CD4-positive, CD25-positive, alpha-beta regulatory T cell (primary cell): ENCODE data around the gene SLC9A4. TPM values are rescaled to one million over a fixed set of nuclear protein-coding genes. Genes with fewer than 3 reads are reported as not detected.

Experiments
- ATAC-seq, 2 donors: fragments of 150-1000 bp; cut with Tn5 transposase; one replicate each; pipeline ENCODE4 v1.10.0; 2021; ENCODE audit warnings: low read depth in 2 of 2, moderate number of reproducible peaks in 2 of 2, moderate library complexity in 1 of 2
- DNase-seq, 3 donors: peaks; one replicate each; pipeline versions ENCODE4 v3.0.0 to v3.0.0-alpha.2; 2012 to 2022; ENCODE audit warnings: mixed read lengths in 1 of 3
- H3K27ac ChIP-seq: one replicate; pipeline ENCODE4 v1.7.0; 2013; ENCODE audit warnings: mild to moderate bottlenecking, low read length; ENCODE audit not compliant: insufficient read depth, poor library complexity, severe bottlenecking
- H3K27me3 ChIP-seq: one replicate; pipeline ENCODE4 v1.7.0; 2013; ENCODE audit warnings: low read length; ENCODE audit not compliant: control insufficient read depth, insufficient read depth
- H3K36me3 ChIP-seq: one replicate; pipeline ENCODE4 v1.7.0; 2013; ENCODE audit warnings: mild to moderate bottlenecking, low read length, moderate library complexity; ENCODE audit not compliant: control insufficient read depth, insufficient read depth
- H3K4me1 ChIP-seq: 2 replicates; pipeline ENCODE4 v1.7.0; 2013; ENCODE audit warnings: mild to moderate bottlenecking, low read length; ENCODE audit not compliant: insufficient read depth, control insufficient read depth, poor library complexity, severe bottlenecking
- H3K4me3 ChIP-seq: one replicate; pipeline ENCODE4 v1.7.0; 2013; ENCODE audit warnings: low read depth, mild to moderate bottlenecking, low read length, moderate library complexity
- H3K9me3 ChIP-seq, 2 experiments: 1 replicate in 1 of 2; 2 replicates in 1 of 2; pipeline ENCODE4 v1.7.0; 2013; ENCODE audit warnings: low read length in 2 of 2, mild to moderate bottlenecking in 1 of 2, moderate library complexity in 1 of 2; ENCODE audit not compliant: control insufficient read depth in 2 of 2
- H3K27ac Mint-ChIP-seq, 3 donors: one replicate each; pipeline ENCODE4 v1.8.0; 2020 to 2022; ENCODE audit warnings: mild to moderate bottlenecking in 3 of 3, mixed read lengths in 3 of 3, moderate library complexity in 2 of 3
- H3K27me3 Mint-ChIP-seq: one replicate; pipeline ENCODE4 v1.8.0; 2022; ENCODE audit warnings: mild to moderate bottlenecking, mixed read lengths
- H3K36me3 Mint-ChIP-seq: one replicate; pipeline ENCODE4 v1.8.0; 2020; ENCODE audit warnings: mixed read lengths
- H3K4me1 Mint-ChIP-seq, 4 donors: one replicate each; pipeline ENCODE4 v1.8.0; 2020 to 2022; ENCODE audit warnings: mixed read lengths in 4 of 4, mild to moderate bottlenecking in 1 of 4
- H3K4me3 Mint-ChIP-seq, 4 donors: one replicate each; pipeline ENCODE4 v1.8.0; 2020 to 2022; ENCODE audit warnings: mild to moderate bottlenecking in 4 of 4, mixed read lengths in 4 of 4, moderate library complexity in 3 of 4
- H3K9me3 Mint-ChIP-seq, 7 donors: one replicate each; pipeline ENCODE4 v1.8.0; 2020 to 2022; ENCODE audit warnings: mixed read lengths in 7 of 7, mild to moderate bottlenecking in 3 of 7, moderate library complexity in 2 of 7
- polyA plus RNA-seq, 4 donors: library from polyadenylated mRNA; unstranded; fragments of 300-500 nt; fragmentation: Illumina TruSeq; gene quantifications; one replicate each; pipeline ENCODE4 v1.2.3, GENCODE V29; 2021
- total RNA-seq: library from RNA; stranded (reverse); gene quantifications from one replicate; pipeline ENCODE4 v1.2.3, GENCODE V29; 2022

Gene SLC9A4
- total and polyA plus RNA-seq, 5 donors from 2014 or later = not detected

- Histone ChIP-seq H3K4me1 (no peaks in the 10 kb centered on the region), H3K27ac (no peak overlapping the region), H3K36me3 (no peaks in the 10 kb centered on the region), H3K9me3 (no peaks in the 10 kb centered on the region), H3K4me3 (no peak overlapping the region), H3K27me3 (peaks cover 8% of the 10 kb centered on the region)
- peaks cover 0 to 3% (median 0%) of the 10 kb centered on the region in 7 donors for H3K9me3 Mint-ChIP-seq
- DNase-seq (no peak), ATAC-seq (no peak)
- no peaks in the 10 kb centered on the region for H3K4me1 Mint-ChIP-seq
- H3K27ac Mint-ChIP-seq = no peak overlapping the region
- no peak overlapping the region for H3K4me3 Mint-ChIP-seq
- H3K27me3 Mint-ChIP-seq = peaks cover 27% of the 10 kb centered on the region
- no peaks in the 10 kb centered on the region for H3K36me3 Mint-ChIP-seq
Measured at GRCh38 chr2:102513355-102513939, 40.4 kb downstream of the SLC9A4 start.

DNA sequence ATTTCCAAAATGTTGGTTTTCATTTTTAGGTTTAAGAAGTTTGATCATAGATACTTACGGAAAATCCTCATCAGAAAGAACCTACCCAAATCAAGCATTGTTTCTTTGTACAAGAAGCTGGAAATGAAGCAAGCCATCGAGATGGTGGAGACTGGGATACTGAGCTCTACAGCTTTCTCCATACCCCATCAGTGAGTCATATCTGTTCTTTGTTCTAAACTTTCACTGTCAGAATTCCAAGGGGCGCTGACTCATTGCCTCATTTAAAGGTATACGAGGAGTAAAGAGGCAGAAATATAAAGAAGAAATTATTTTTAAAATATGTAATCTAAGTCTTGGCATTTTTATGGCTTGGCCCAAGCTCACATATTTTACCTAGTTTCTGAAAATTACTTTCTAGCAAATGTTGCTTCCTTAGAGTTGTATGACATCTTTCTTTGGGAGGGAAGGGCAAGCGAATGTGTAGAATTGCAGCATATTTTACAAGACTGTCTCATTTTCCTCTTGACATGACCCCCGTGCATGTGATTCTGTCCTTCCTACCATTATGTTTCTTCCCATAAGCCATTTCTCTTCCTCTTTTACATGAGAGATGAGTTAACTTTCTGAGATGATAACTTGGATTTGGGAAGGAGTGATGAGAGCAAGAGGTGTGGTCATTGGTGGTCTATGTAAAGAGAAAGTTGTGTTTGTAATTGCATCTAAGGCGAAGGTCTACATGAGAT, 41.2 kb downstream of the SLC9A4 start:
- no peak overlapping the region for H3K27ac ChIP-seq
- H3K27me3 Mint-ChIP-seq = peaks cover 27% of the 10 kb centered on the region
- H3K27ac Mint-ChIP-seq = no peak overlapping the region
- DNase-seq (no peak), ATAC-seq (no peak)
- no peaks in the 10 kb centered on the region for H3K36me3 Mint-ChIP-seq
- H3K9me3 ChIP-seq = no peaks in the 10 kb centered on the region
- H3K9me3 Mint-ChIP-seq = peaks cover 0 to 3% (median 0%) of the 10 kb centered on the region in 7 donors
- H3K36me3 ChIP-seq = no peaks in the 10 kb centered on the region
- H3K4me1 Mint-ChIP-seq = no peaks in the 10 kb centered on the region
- H3K4me1 ChIP-seq = no peaks in the 10 kb centered on the region
- peaks cover 6% of the 10 kb centered on the region for H3K27me3 ChIP-seq
- no peak overlapping the region for H3K4me3 Mint-ChIP-seq
- H3K4me3 ChIP-seq = no peak overlapping the region

DNA sequence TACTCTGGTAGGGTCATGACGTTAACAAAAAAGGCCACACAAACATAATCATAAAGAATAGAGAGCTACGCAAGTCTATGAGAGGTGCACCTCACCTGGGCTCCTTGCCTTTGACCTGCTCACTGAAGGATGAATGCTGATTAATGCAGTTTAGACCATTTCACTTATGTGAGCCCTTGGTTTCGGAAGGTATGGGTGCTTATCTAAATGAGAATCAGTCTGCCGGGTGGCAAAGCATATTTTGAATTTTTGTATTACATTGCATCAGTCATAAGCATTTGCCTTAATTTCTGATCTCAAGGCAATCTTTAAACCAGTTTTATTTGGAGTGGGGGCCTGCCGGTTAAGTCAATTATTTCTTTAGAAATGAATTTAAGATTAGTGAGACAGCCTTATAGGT, 42.8 kb downstream of the SLC9A4 start:
- peaks cover 7% of the 10 kb centered on the region for H3K27me3 ChIP-seq
- ATAC-seq (no peak), DNase-seq (no peak)
- H3K27ac ChIP-seq = no peak overlapping the region
- H3K36me3 ChIP-seq = no peaks in the 10 kb centered on the region
- H3K9me3 Mint-ChIP-seq = peaks cover 0 to 3% (median 0%) of the 10 kb centered on the region in 7 donors
- H3K36me3 Mint-ChIP-seq = no peaks in the 10 kb centered on the region
- H3K4me1 ChIP-seq = no peaks in the 10 kb centered on the region
- H3K9me3 ChIP-seq = no peaks in the 10 kb centered on the region
- no peaks in the 10 kb centered on the region for H3K4me1 Mint-ChIP-seq
- H3K27ac Mint-ChIP-seq = no peak overlapping the region
- H3K27me3 Mint-ChIP-seq = peaks cover 22% of the 10 kb centered on the region
- H3K4me3 ChIP-seq = no peak overlapping the region
- H3K4me3 Mint-ChIP-seq = no peak overlapping the region

DNA sequence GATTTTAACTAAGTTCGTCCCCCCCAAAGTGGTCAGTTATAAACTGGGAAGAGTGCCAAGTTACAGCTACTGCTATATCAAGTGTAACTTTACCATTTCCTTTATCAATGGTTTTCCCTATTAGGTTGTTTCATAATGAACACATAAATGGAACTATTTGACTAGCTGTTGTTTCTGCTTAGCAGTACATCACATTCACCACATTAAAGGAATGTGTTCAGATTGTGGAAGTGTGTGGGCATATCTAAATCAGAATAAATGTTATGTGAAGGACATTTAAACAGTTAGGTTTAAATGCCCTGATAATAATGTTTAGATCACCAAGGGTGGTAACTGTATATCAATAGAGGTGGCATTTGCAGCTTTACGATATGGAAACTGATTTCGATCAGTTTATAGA, 45.1 kb downstream of the SLC9A4 start:
- Histone ChIP-seq H3K36me3 (no peaks in the 10 kb centered on the region), H3K9me3 (no peaks in the 10 kb centered on the region), H3K27me3 (peaks cover 7% of the 10 kb centered on the region), H3K27ac (no peak overlapping the region), H3K4me3 (no peak overlapping the region), H3K4me1 (no peaks in the 10 kb centered on the region)
- peaks cover 0 to 3% (median 0%) of the 10 kb centered on the region in 7 donors for H3K9me3 Mint-ChIP-seq
- DNase-seq (no peak), ATAC-seq (no peak)
- H3K4me1 Mint-ChIP-seq = no peaks in the 10 kb centered on the region
- no peak overlapping the region for H3K4me3 Mint-ChIP-seq
- H3K27ac Mint-ChIP-seq = no peak overlapping the region
- no peaks in the 10 kb centered on the region for H3K36me3 Mint-ChIP-seq
- H3K27me3 Mint-ChIP-seq = peaks cover 17% of the 10 kb centered on the region

DNA sequence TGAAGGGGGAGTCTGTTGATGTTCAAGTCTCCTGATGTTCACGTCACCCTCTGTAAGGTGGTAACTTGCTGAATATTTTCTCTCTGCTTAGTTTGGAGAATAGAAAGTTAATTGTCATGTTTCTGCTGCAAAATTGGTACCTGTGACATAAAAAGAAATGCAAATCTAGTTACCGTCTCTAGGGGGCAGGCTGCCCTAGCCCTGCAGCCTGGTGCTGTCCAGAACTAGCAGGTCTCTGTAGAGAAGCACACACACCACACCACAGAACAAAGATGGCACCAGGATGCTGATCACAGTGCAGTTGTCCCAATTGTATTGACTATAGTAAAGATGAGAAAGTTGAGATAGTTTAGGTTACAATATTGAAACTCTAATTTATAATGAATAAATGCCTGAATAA, 47.0 kb downstream of the SLC9A4 start:
- Histone ChIP-seq H3K9me3 (no peaks in the 10 kb centered on the region), H3K36me3 (no peaks in the 10 kb centered on the region), H3K4me1 (no peaks in the 10 kb centered on the region), H3K27ac (no peak overlapping the region), H3K4me3 (no peak overlapping the region), H3K27me3 (peaks cover 7% of the 10 kb centered on the region)
- no peak overlapping the region for H3K27ac Mint-ChIP-seq
- peaks cover 19% of the 10 kb centered on the region for H3K27me3 Mint-ChIP-seq
- H3K9me3 Mint-ChIP-seq = no peaks in the 10 kb centered on the region
- ATAC-seq (no peak), DNase-seq (peak in 1 of 3 donors; percentile 42)
- no peak overlapping the region for H3K4me3 Mint-ChIP-seq
- H3K4me1 Mint-ChIP-seq = no peaks in the 10 kb centered on the region
- H3K36me3 Mint-ChIP-seq = no peaks in the 10 kb centered on the region

DNA sequence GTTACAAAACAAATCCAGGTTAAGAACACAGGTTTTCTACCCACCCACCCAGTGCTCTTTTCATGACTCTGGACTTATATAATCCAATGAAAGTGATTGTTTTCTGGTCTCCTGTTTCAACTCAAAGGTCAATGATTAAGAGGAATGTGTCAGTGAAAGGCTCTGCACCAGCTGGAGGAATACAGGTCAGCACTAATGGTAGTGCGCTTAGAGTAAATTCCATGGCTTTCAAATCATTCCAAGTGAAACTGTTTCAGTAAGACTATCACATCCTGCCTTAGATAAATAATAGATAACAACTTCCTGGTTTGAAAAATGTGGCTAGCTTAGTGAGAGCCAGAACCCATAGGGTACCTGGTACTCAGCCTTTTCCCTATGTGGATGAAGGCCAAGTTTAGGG, 47.8 kb downstream of the SLC9A4 start:
- H3K4me1 ChIP-seq = no peaks in the 10 kb centered on the region
- Mint-ChIP-seq H3K4me3 (no peak overlapping the region), H3K27me3 (peaks cover 20% of the 10 kb centered on the region), H3K4me1 (no peaks in the 10 kb centered on the region), H3K27ac (no peak overlapping the region), H3K36me3 (no peaks in the 10 kb centered on the region), H3K9me3 (no peaks in the 10 kb centered on the region)
- H3K36me3 ChIP-seq = no peaks in the 10 kb centered on the region
- no peak for DNase-seq
- no peak overlapping the region for H3K27ac ChIP-seq
- H3K9me3 ChIP-seq = no peaks in the 10 kb centered on the region
- no peak for ATAC-seq
- H3K27me3 ChIP-seq = peaks cover 7% of the 10 kb centered on the region
- H3K4me3 ChIP-seq = no peak overlapping the region

DNA sequence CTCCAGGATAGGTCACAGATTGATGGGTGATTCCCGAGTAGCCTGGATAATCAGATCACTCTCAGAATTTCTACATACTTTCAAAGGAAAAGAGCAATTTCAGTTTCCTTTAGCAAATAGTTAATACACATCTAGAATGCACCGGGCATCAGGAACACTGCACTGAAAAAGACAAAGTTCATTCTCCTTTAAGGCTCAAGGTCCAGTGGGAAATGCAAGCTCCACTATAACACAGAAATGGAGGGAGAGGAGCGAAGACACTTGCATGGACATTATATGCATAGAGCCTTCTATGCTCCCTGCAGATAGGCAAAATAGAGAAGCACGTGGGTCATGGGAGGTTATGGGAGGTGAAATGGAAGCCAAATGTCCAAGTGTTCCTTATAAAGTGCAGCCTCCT, 49.1 kb downstream of the SLC9A4 start:
- no peak overlapping the region for H3K4me3 Mint-ChIP-seq
- no peak overlapping the region for H3K27ac ChIP-seq
- no peaks in the 10 kb centered on the region for H3K9me3 ChIP-seq
- DNase-seq = no peak
- H3K27me3 ChIP-seq = peaks cover 4% of the 10 kb centered on the region
- H3K27ac Mint-ChIP-seq = no peak overlapping the region
- no peaks in the 10 kb centered on the region for H3K4me1 ChIP-seq
- ATAC-seq = no peak
- peaks cover 16% of the 10 kb centered on the region for H3K27me3 Mint-ChIP-seq
- H3K9me3 Mint-ChIP-seq = no peaks in the 10 kb centered on the region
- H3K36me3 ChIP-seq = no peaks in the 10 kb centered on the region
- no peaks in the 10 kb centered on the region for H3K4me1 Mint-ChIP-seq
- no peak overlapping the region for H3K4me3 ChIP-seq
- H3K36me3 Mint-ChIP-seq = no peaks in the 10 kb centered on the region

- DNase-seq = no peak
- Histone ChIP-seq H3K27me3 (peaks cover 4% of the 10 kb centered on the region), H3K4me1 (no peaks in the 10 kb centered on the region), H3K27ac (no peak overlapping the region), H3K4me3 (no peak overlapping the region), H3K9me3 (no peaks in the 10 kb centered on the region), H3K36me3 (no peaks in the 10 kb centered on the region)
- H3K36me3 Mint-ChIP-seq = no peaks in the 10 kb centered on the region
- H3K27me3 Mint-ChIP-seq = peaks cover 13% of the 10 kb centered on the region
- no peaks in the 10 kb centered on the region for H3K4me1 Mint-ChIP-seq
- ATAC-seq = no peak
- no peaks in the 10 kb centered on the region for H3K9me3 Mint-ChIP-seq
- no peak overlapping the region for H3K4me3 Mint-ChIP-seq
- H3K27ac Mint-ChIP-seq = no peak overlapping the region
Measured at GRCh38 chr2:102522890-102523289, 49.9 kb downstream of the SLC9A4 start.
